Thyroid gland (tissue), 4 donors: ENCODE measurements around the gene GMFB.
A peak's percentile ranks its signal among the peaks of the same experiment; 100 is the strongest.

Experiments used
- CTCF ChIP-seq, 6 experiments: fragments of 200-600 bp in 3 of 6; fragments of 450-650 bp in 3 of 6; sonication (generic) in 3 of 6; IDR thresholded peaks; one replicate each; pipeline ENCODE4 v1.5.1; 2016 to 2019; ENCODE audit warnings: antibody characterized with exemption in 6 of 6, mild to moderate bottlenecking in 2 of 6, inconsistent platforms in 1 of 6, moderate library complexity in 1 of 6
- POLR2A ChIP-seq, 2 donors: fragments of 450-650 bp; IDR thresholded peaks; one replicate each; pipeline ENCODE4 v1.6.1; 2017; ENCODE audit warnings: antibody characterized with exemption in 2 of 2, mild to moderate bottlenecking in 2 of 2, moderate library complexity in 1 of 2

- TF ChIP-seq CTCF (IDR thresholded peaks at IDR 0.05) (peak in 3 of 6 experiments; percentile 20 to 51 (median 34)), POLR2A (IDR thresholded peaks at IDR 0.05) (peak in 1 of 2 donors; percentile 72)
Measured at GRCh38 chr14:54488646-54489317, at the start of gene GMFB.
